Osteocyte (in vitro differentiated cells): Measurements from ENCODE around the gene GNAO1. TPM values are rescaled to one million over a fixed set of nuclear protein-coding genes. Genes with fewer than 3 reads are reported as not detected.

Experiments used
- DNase-seq: peaks from one replicate; pipeline ENCODE4 v3.0.0; 2021; ENCODE audit warnings: mixed read lengths; ENCODE audit not compliant: unreplicated experiment; ENCODE audit errors: extremely low spot score
- H3K27ac Mint-ChIP-seq: one replicate; pipeline ENCODE4 v1.8.0; 2021; ENCODE audit warnings: mild to moderate bottlenecking, mixed read lengths; ENCODE audit not compliant: unreplicated experiment
- H3K27me3 Mint-ChIP-seq: one replicate; pipeline ENCODE4 v1.8.0; 2021; ENCODE audit warnings: mixed read lengths; ENCODE audit not compliant: unreplicated experiment
- H3K36me3 Mint-ChIP-seq: one replicate; pipeline ENCODE4 v1.8.0; 2021; ENCODE audit warnings: mixed read lengths; ENCODE audit not compliant: unreplicated experiment
- H3K4me1 Mint-ChIP-seq: one replicate; pipeline ENCODE4 v1.8.0; 2021; ENCODE audit warnings: mixed read lengths; ENCODE audit not compliant: unreplicated experiment
- H3K4me3 Mint-ChIP-seq: one replicate; pipeline ENCODE4 v1.8.0; 2021; ENCODE audit warnings: mild to moderate bottlenecking, moderate library complexity, mixed read lengths; ENCODE audit not compliant: unreplicated experiment
- H3K9me3 Mint-ChIP-seq: one replicate; pipeline ENCODE4 v1.8.0; 2021; ENCODE audit warnings: mixed read lengths; ENCODE audit not compliant: unreplicated experiment
- CTCF ChIP-seq: fragments of 200-600 bp; sonication (generic); IDR thresholded peaks from 2 replicates; pipeline ENCODE4 v1.5.0; 2021; ENCODE audit warnings: antibody characterized with exemption, mild to moderate bottlenecking, moderate library complexity
- total RNA-seq: library from RNA; stranded (reverse); gene quantifications from 2 replicates; pipeline ENCODE4 v1.2.1, GENCODE V29; 2021

GNAO1 gene
- total RNA-seq, 1 donor from 2014 or later: 0.56 TPM

DNA sequence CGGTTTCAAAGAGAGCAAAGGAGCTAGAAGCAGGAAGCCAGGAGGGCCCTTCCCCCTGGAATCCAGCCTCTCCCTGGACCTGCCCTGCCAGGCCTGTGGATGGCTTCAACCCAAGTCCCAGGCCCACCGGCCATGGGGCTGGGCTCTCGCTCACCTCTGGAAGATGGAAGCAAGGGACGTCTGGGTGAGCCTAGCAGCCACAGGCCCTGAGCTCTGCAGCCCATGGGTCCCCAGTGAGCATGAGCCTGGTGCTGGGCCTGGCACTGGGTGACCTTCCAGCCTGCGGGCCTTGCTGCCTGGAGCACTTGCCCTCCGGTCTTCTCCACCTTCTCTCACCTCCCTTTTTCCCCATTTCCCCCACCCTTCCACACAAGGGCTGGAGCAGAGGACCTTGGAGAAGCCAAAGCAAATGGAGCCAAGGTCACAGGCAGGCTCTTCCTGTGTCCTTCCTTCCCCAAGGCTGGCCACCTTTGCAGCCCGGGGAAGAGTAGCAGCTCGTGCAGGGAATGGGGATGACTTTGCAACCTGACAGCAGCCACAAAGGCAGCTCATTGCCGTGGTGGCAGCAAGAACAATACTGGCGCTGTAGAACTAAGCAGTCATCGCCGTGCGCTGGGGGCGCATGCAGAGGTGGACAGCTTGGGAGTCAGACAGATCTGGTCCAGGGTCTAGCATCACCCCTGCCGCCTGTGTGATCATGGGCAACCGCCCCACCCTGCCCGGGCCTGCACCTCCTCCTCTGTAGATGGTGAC lies 147.5 kb downstream of the GNAO1 start:
- Mint-ChIP-seq H3K36me3 (no peaks in the 10 kb centered on the region), H3K4me3 (no peak overlapping the region), H3K9me3 (no peaks in the 10 kb centered on the region), H3K4me1 (no peaks in the 10 kb centered on the region), H3K27ac (no peak overlapping the region), H3K27me3 (no peaks in the 10 kb centered on the region)
- no peak for TF ChIP-seq CTCF
- DNase-seq: no peak

GRCh38 chr16:56339431-56340195 lies 148.3 kb downstream of the GNAO1 start:
- Mint-ChIP-seq H3K27ac (no peak overlapping the region), H3K9me3 (no peaks in the 10 kb centered on the region), H3K27me3 (no peaks in the 10 kb centered on the region), H3K4me1 (peaks cover 4% of the 10 kb centered on the region), H3K36me3 (no peaks in the 10 kb centered on the region), H3K4me3 (no peak overlapping the region)
- TF ChIP-seq CTCF: no peak
- no peak for DNase-seq

- H3K4me3 Mint-ChIP-seq: no peak overlapping the region
- no peaks in the 10 kb centered on the region for H3K9me3 Mint-ChIP-seq
- H3K4me1 Mint-ChIP-seq: peaks cover 4% of the 10 kb centered on the region
- H3K36me3 Mint-ChIP-seq: no peaks in the 10 kb centered on the region
- no peaks in the 10 kb centered on the region for H3K27me3 Mint-ChIP-seq
- no peak for DNase-seq
- H3K27ac Mint-ChIP-seq: no peak overlapping the region
- TF ChIP-seq CTCF: no peak
Measured at GRCh38 chr16:56340416-56340815, 149.1 kb downstream of the GNAO1 start.

DNA sequence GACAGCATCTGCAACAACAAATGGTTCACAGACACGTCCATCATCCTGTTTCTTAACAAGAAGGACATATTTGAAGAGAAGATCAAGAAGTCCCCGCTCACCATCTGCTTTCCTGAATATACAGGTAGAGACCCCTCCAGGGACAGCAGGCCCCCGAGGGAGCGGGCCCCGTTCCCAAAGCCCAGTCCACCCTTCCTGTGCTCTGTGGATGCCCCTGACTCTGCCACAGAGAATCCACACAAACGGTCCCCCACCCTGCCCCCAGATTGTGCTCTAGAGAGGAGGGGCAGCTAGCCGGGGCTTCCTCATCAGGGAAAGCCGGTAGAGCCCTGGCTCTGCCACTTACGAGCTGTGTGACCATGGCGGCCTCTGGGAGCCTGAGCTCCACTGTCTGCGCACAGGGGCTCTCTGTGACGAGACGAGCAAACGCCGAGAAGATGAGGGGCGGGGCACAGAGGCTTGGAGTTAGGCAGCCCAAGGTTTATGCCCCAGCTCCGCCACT lies 149.6 kb downstream of the GNAO1 start:
- no peak for DNase-seq
- Mint-ChIP-seq H3K9me3 (no peaks in the 10 kb centered on the region), H3K36me3 (no peaks in the 10 kb centered on the region), H3K4me1 (peaks cover 4% of the 10 kb centered on the region), H3K27me3 (no peaks in the 10 kb centered on the region), H3K4me3 (no peak overlapping the region), H3K27ac (no peak overlapping the region)
- TF ChIP-seq CTCF: no peak
